ENCODE data around the gene NPIPA1.
"Not testable (repeated sequence)": the region's sequence is repeated elsewhere in the genome, so short reads cannot be mapped to it uniquely, and the experiment has no call there.

NPIPA1 gene

GRCh38 chr16:14910833-14911629, 26.2 kb upstream of the NPIPA1 start:
- not testable (repeated sequence) for H3K4me1 ChIP-seq (ENCODE audit: control insufficient read depth in 1 of 2, insufficient read depth in 2 of 2, low read length in 2 of 2); H3K14ac ChIP-seq (ENCODE audit: low read length); DNase-seq; H3K27ac ChIP-seq (ENCODE audit: low read depth, low read length); H3K4me3 ChIP-seq (ENCODE audit: low read depth, low read length); H2BK120ac ChIP-seq (ENCODE audit: insufficient read depth, low read length, poor library complexity); H4K8ac ChIP-seq (ENCODE audit: low read depth, low read length); H3K79me1 ChIP-seq (ENCODE audit: low read length); H2AFZ ChIP-seq (ENCODE audit: insufficient read depth, low read length, poor library complexity); H2BK5ac ChIP-seq (ENCODE audit: low read depth, low read length, poor library complexity); H3K4me2 ChIP-seq (ENCODE audit: low read length); H3K79me2 ChIP-seq (ENCODE audit: control insufficient read depth, insufficient read depth, low read length, poor library complexity); H3K27me3 ChIP-seq (ENCODE audit: insufficient read depth, low read length); H3K36me3 ChIP-seq (ENCODE audit: control insufficient read depth in 1 of 2, insufficient read depth in 2 of 2, low read length in 2 of 2); H2BK12ac ChIP-seq (ENCODE audit: low read length); H3K23ac ChIP-seq (ENCODE audit: low read length); H4K12ac ChIP-seq (ENCODE audit: low read depth, low read length); H4K91ac ChIP-seq (ENCODE audit: low read depth, low read length); H3K4ac ChIP-seq (ENCODE audit: low read depth, low read length); H2AK5ac ChIP-seq (ENCODE audit: low read length); H3K18ac ChIP-seq (ENCODE audit: low read length); H3K9me3 ChIP-seq (ENCODE audit: insufficient read depth, low read depth, low read length); H3K9ac ChIP-seq (ENCODE audit: low read length)
- WGBS (ENCODE audit: extremely low coverage, insufficient coverage, insufficient read length): no CpG with 5 or more reads among the region's 85 CpGs

DNA sequence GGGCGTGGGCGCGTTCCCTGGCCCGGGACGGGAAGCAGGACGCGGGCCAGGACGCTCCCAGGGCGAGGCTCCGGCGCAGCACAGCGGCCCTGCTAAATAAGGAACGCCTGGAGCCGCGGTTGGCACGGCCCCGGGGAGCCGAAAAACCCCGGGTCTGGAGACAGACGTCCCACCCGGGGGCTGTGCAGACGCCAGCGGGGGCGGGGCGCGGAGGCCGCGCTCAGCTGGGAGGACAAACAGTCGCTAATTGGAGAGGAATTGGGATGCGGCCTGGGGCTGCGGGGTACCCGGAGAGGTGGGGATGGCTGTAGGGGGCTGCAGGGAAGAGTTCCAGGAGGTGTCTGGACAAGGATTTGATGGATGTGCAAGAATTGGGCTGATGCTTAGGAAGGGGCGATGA, 25.3 kb upstream of the NPIPA1 start:
- H3K79me2 ChIP-seq (ENCODE audit: control insufficient read depth, insufficient read depth, low read length, poor library complexity): not testable (repeated sequence)

GRCh38 chr16:14912588-14912987, 24.7 kb upstream of the NPIPA1 start:
- H3K36me3 ChIP-seq (ENCODE audit: control insufficient read depth in 1 of 2, insufficient read depth in 2 of 2, low read length in 2 of 2); H3K4ac ChIP-seq (ENCODE audit: low read depth, low read length); H3K79me1 ChIP-seq (ENCODE audit: low read length); H3K27me3 ChIP-seq (ENCODE audit: insufficient read depth, low read length); H3K79me2 ChIP-seq (ENCODE audit: control insufficient read depth, insufficient read depth, low read length, poor library complexity); H3K23ac ChIP-seq (ENCODE audit: low read length); H2AK5ac ChIP-seq (ENCODE audit: low read length); H2BK5ac ChIP-seq (ENCODE audit: low read depth, low read length, poor library complexity); H2BK120ac ChIP-seq (ENCODE audit: insufficient read depth, low read length, poor library complexity); DNase-seq; H3K14ac ChIP-seq (ENCODE audit: low read length); H3K27ac ChIP-seq (ENCODE audit: low read depth, low read length); H3K4me2 ChIP-seq (ENCODE audit: low read length); H3K4me3 ChIP-seq (ENCODE audit: low read depth, low read length); H3K4me1 ChIP-seq (ENCODE audit: control insufficient read depth in 1 of 2, insufficient read depth in 2 of 2, low read length in 2 of 2); H3K18ac ChIP-seq (ENCODE audit: low read length); H4K12ac ChIP-seq (ENCODE audit: low read depth, low read length); H4K8ac ChIP-seq (ENCODE audit: low read depth, low read length); H2BK12ac ChIP-seq (ENCODE audit: low read length); H3K9ac ChIP-seq (ENCODE audit: low read length); H3K9me3 ChIP-seq (ENCODE audit: insufficient read depth, low read depth, low read length); H2AFZ ChIP-seq (ENCODE audit: insufficient read depth, low read length, poor library complexity); H4K91ac ChIP-seq (ENCODE audit: low read depth, low read length): not testable (repeated sequence)
- WGBS (ENCODE audit: extremely low coverage, insufficient coverage, insufficient read length): no CpG with 5 or more reads among the region's 11 CpGs

More for the DNA sequence above, 25.3 kb upstream of the NPIPA1 start:
- H3K4me2 ChIP-seq (ENCODE audit: low read length); H3K36me3 ChIP-seq (ENCODE audit: control insufficient read depth in 1 of 2, insufficient read depth in 2 of 2, low read length in 2 of 2); H2BK12ac ChIP-seq (ENCODE audit: low read length); H2BK5ac ChIP-seq (ENCODE audit: low read depth, low read length, poor library complexity); H2BK120ac ChIP-seq (ENCODE audit: insufficient read depth, low read length, poor library complexity); H3K27ac ChIP-seq (ENCODE audit: low read depth, low read length); H3K27me3 ChIP-seq (ENCODE audit: insufficient read depth, low read length); H3K4me3 ChIP-seq (ENCODE audit: low read depth, low read length); H4K8ac ChIP-seq (ENCODE audit: low read depth, low read length); DNase-seq; H3K18ac ChIP-seq (ENCODE audit: low read length); H3K79me1 ChIP-seq (ENCODE audit: low read length); H4K91ac ChIP-seq (ENCODE audit: low read depth, low read length); H3K4ac ChIP-seq (ENCODE audit: low read depth, low read length); H4K12ac ChIP-seq (ENCODE audit: low read depth, low read length); H3K9me3 ChIP-seq (ENCODE audit: insufficient read depth, low read depth, low read length); H3K9ac ChIP-seq (ENCODE audit: low read length); H2AK5ac ChIP-seq (ENCODE audit: low read length); H3K23ac ChIP-seq (ENCODE audit: low read length); H2AFZ ChIP-seq (ENCODE audit: insufficient read depth, low read length, poor library complexity); H3K14ac ChIP-seq (ENCODE audit: low read length); H3K4me1 ChIP-seq (ENCODE audit: control insufficient read depth in 1 of 2, insufficient read depth in 2 of 2, low read length in 2 of 2): not testable (repeated sequence)
- WGBS (ENCODE audit: extremely low coverage, insufficient coverage, insufficient read length): no CpG with 5 or more reads among the region's 33 CpGs

DNA sequence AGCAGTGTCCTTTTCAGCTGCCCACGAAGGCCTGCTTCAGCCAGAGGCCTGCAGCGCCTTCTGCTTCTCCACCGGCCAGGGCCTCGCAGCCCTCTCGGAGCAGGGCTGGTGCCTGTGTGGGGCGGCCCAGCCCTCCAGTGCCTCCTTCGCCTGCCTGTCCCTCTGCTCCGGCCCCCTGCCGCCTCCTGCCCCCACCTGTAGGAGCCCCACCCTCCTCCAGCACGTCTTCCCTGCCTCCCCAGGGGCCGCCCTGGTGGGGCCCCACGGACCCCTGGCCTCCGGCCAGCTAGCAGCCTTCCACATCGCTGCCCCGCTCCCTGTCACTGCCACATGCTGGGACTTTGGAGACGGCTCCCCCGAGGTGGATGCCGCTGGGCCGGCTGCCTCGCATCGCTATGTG, 18.7 kb upstream of the NPIPA1 start:
- no CpG with 5 or more reads among the region's 21 CpGs for WGBS (ENCODE audit: extremely low coverage, insufficient coverage, insufficient read length)
- DNase-seq; H4K91ac ChIP-seq (ENCODE audit: low read depth, low read length); H3K4me1 ChIP-seq (ENCODE audit: control insufficient read depth in 1 of 2, insufficient read depth in 2 of 2, low read length in 2 of 2); H2AFZ ChIP-seq (ENCODE audit: insufficient read depth, low read length, poor library complexity); H3K27me3 ChIP-seq (ENCODE audit: insufficient read depth, low read length); H2BK5ac ChIP-seq (ENCODE audit: low read depth, low read length, poor library complexity); H3K4ac ChIP-seq (ENCODE audit: low read depth, low read length); H3K27ac ChIP-seq (ENCODE audit: low read depth, low read length); H4K12ac ChIP-seq (ENCODE audit: low read depth, low read length); H2BK12ac ChIP-seq (ENCODE audit: low read length); H3K23ac ChIP-seq (ENCODE audit: low read length); H3K4me3 ChIP-seq (ENCODE audit: low read depth, low read length); H3K79me1 ChIP-seq (ENCODE audit: low read length); H2BK120ac ChIP-seq (ENCODE audit: insufficient read depth, low read length, poor library complexity); H3K36me3 ChIP-seq (ENCODE audit: control insufficient read depth in 1 of 2, insufficient read depth in 2 of 2, low read length in 2 of 2); H3K18ac ChIP-seq (ENCODE audit: low read length); H2AK5ac ChIP-seq (ENCODE audit: low read length); H4K8ac ChIP-seq (ENCODE audit: low read depth, low read length); H3K9me3 ChIP-seq (ENCODE audit: insufficient read depth, low read depth, low read length); H3K9ac ChIP-seq (ENCODE audit: low read length); H3K79me2 ChIP-seq (ENCODE audit: control insufficient read depth, insufficient read depth, low read length, poor library complexity); H3K14ac ChIP-seq (ENCODE audit: low read length); H3K4me2 ChIP-seq (ENCODE audit: low read length): not testable (repeated sequence)
